GM06990 (cell line): ENCODE measurements around the gene PDGFD.

Experiments
- DNase-seq: peaks from one replicate; pipeline ENCODE4 v3.0.0-alpha.2; 2011; ENCODE audit not compliant: insufficient read length; ENCODE audit errors: extremely low read depth
- H3K27me3 ChIP-seq: replicated peaks from 2 replicates; pipeline ENCODE4 v1.6.0; 2011; ENCODE audit warnings: low read length; ENCODE audit not compliant: control insufficient read depth, insufficient read depth
- H3K36me3 ChIP-seq: 2 replicates; pipeline ENCODE4 v1.5.1; 2011; ENCODE audit warnings: low read length; ENCODE audit not compliant: control insufficient read depth, insufficient read depth
- H3K4me3 ChIP-seq: replicated peaks from 2 replicates; pipeline ENCODE4 v1.5.1; 2011; ENCODE audit warnings: low read depth, mild to moderate bottlenecking, control low read depth, low read length
- TF ChIP-seq, protein P1 (sequence below): IDR thresholded peaks from 2 replicates; pipeline ENCODE4 v1.5.1; 2011; ENCODE audit warnings: low read length, control low read depth, mild to moderate bottlenecking, inconsistent platforms; ENCODE audit not compliant: insufficient read depth, poor library complexity, severe bottlenecking

PDGFD gene

DNA sequence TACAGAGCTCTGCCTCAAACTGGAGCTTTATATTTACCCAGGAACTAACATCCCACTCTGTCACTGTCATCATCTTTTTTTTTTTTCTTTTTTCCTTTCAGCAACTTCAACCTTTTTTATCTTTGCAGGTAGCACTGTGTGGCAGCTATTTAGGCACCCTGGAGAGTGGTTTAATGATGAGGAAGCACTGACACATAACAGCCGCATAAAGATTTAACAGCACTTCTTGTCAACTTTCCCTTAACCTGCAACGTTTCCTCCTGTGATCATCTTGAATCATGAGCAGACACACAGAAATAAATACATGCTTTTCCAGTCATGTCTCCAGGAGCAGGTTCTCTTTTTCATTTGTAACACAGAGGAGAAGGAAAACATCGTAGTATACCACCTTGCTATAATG, 34.8 kb downstream of the PDGFD start:
- Histone ChIP-seq H3K27me3 (no peaks in the 10 kb centered on the region), H3K36me3 (no peaks in the 10 kb centered on the region), H3K4me3 (no peak overlapping the region)
- DNase-seq, result no peak
- TF ChIP-seq, protein P1, sequence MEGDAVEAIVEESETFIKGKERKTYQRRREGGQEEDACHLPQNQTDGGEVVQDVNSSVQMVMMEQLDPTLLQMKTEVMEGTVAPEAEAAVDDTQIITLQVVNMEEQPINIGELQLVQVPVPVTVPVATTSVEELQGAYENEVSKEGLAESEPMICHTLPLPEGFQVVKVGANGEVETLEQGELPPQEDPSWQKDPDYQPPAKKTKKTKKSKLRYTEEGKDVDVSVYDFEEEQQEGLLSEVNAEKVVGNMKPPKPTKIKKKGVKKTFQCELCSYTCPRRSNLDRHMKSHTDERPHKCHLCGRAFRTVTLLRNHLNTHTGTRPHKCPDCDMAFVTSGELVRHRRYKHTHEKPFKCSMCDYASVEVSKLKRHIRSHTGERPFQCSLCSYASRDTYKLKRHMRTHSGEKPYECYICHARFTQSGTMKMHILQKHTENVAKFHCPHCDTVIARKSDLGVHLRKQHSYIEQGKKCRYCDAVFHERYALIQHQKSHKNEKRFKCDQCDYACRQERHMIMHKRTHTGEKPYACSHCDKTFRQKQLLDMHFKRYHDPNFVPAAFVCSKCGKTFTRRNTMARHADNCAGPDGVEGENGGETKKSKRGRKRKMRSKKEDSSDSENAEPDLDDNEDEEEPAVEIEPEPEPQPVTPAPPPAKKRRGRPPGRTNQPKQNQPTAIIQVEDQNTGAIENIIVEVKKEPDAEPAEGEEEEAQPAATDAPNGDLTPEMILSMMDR, result no peak

DNA sequence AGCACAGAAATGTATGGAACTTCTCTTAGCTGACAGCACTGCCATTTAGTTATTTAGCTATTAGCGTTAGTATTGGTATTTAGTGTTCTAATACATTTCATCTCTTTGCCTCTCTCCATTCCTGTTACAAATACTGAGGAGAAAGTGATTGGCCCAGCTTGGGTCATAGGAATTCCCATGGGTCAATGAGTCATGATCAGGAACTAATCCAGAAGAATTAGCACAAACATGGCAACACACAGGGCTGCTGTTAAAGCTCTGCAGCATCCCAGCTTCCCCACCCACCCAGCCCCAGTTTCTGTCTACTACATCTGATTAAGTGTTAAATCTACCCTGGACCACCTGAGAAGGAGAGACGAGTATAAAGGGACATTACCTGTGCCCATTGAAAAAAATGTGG, 36.1 kb downstream of the PDGFD start:
- Histone ChIP-seq H3K36me3 (no peaks in the 10 kb centered on the region), H3K27me3 (no peaks in the 10 kb centered on the region), H3K4me3 (no peak overlapping the region)
- DNase-seq, result no peak
- TF ChIP-seq, protein P1, result no peak

DNA sequence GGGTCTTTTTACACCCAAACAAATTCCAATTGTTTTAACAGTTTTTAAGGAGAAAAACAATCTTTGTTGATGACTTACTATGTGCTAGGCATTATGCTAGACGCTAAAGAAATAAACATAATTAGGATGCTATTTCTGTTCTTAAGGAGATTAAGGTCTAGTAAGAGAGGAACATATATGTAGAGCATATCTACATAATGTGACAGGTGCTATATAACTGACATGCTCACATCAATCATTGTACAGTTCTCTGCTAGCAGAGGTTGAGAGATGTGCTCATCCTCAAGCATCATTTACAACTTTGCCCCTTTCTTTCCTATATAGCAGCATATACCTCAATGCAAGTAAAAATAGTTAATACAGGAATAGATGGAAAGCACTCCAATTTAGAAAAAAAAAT, 37.5 kb downstream of the PDGFD start:
- TF ChIP-seq, protein P1, result no peak
- no peak for DNase-seq

DNA sequence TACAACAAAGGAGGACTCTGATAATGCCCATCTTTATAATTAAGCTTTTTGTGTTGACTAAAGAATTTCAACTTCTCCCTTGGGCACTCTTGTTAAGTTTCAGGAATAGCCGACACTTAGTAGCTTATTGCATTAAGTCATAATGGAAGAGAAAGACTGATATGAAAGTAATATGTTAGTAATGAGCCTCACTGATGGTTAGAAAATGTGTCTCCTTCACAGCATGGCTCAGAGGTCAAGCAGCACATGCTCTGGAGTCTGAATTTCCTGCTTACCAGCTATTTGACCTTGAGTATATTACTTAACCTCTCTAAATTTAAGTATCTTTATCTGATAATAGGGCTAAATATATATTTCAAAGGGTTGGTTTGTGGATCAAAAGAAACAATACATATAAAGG, 39.0 kb downstream of the PDGFD start:
- no peak overlapping the region for H3K4me3 ChIP-seq
- H3K36me3 ChIP-seq, result no peaks in the 10 kb centered on the region
- H3K27me3 ChIP-seq, result no peaks in the 10 kb centered on the region
- TF ChIP-seq, protein P1, result no peak
- DNase-seq, result no peak

More for the DNA sequence above, 37.5 kb downstream of the PDGFD start:
- H3K27me3 ChIP-seq, result no peaks in the 10 kb centered on the region
- no peaks in the 10 kb centered on the region for H3K36me3 ChIP-seq
- H3K4me3 ChIP-seq, result no peak overlapping the region

DNA sequence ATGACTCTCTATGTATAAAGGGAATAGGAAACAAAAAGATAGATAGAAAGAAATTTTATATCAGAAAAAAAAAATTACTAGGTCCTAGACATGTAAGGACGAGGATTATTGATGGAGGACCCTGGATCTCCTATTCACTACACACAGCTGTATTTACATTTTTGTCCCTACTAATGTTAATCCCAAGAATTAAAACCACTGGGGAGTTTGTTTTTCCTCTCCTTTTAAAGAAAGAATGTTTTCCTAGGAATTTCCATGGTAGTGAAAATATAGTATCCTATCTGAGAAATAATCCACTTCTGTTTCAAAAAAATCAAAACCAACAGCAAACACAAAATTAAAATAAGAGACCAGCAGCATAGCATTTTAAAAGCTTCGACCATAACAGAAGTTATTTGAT, 41.1 kb downstream of the PDGFD start:
- no peak overlapping the region for H3K4me3 ChIP-seq
- TF ChIP-seq, protein P1, result no peak
- no peak for DNase-seq
- no peaks in the 10 kb centered on the region for H3K36me3 ChIP-seq
- no peaks in the 10 kb centered on the region for H3K27me3 ChIP-seq

DNA sequence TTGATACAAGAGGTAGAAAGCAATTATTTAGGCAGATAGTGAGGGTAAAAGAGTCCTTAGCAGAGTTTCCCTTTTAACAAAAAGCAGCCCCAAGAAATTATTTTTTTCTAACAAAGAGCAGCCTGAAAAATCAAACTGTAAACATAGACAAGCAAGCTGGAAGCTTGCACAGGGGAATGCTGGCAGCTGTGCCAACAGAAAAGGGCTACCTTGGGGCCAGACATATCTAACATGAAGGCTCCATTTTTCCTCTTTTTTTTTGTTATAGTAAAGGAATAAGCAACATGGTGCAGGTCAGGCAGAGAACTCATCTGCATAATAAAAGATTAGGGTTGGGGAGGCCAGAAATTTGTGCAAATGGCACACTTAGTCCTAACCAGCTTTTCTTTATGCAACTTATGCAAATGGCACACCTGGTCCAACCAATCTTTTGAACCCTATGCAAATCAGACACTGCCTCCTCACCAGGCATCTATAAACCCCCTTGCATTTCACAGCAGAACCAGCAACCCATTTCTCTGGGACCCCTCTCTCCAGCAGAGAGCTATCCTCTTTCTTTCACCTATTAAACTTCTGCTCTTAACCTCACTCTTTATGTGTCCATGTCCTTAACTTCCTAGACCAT, 41.8 kb downstream of the PDGFD start:
- TF ChIP-seq, protein P1, result no peak
- DNase-seq, result no peak
- Histone ChIP-seq H3K36me3 (no peaks in the 10 kb centered on the region), H3K27me3 (no peaks in the 10 kb centered on the region), H3K4me3 (no peak overlapping the region)
